ENCODE data around the gene SCN1A. TPM values are rescaled to one million over a fixed set of nuclear protein-coding genes. Genes with fewer than 3 reads are reported as not detected.

SCN1A gene
- total and polyA plus RNA-seq, 2 experiments from 2014 or later, result 0.08 TPM; not detected in 1

GRCh38 chr2:166128156-166128505, 311 bp upstream of the SCN1A start:
- no peaks in the 10 kb centered on the region for H3K4me1 ChIP-seq (ENCODE audit: insufficient read depth)
- H2AFZ ChIP-seq, result no peak overlapping the region
- H3K4me2 ChIP-seq (ENCODE audit: unreplicated experiment), result no peak overlapping the region
- H3F3A ChIP-seq (ENCODE audit: insufficient read depth), result no peaks in the 10 kb centered on the region
- H3K27me3 ChIP-seq (replicated peaks; ENCODE audit: insufficient read depth), result no peaks in the 10 kb centered on the region; the same call in 1 of the 2 replicates
- H3K27ac ChIP-seq, result no peak overlapping the region
- no peaks in the 10 kb centered on the region for H3K79me2 ChIP-seq (ENCODE audit: insufficient read depth)
- H3K9me3 ChIP-seq (ENCODE audit: low read depth), result no peaks in the 10 kb centered on the region
- no peaks in the 10 kb centered on the region for H4K20me1 ChIP-seq (ENCODE audit: insufficient read depth)
- H3K9me2 ChIP-seq (ENCODE audit: insufficient read depth), result no peaks in the 10 kb centered on the region
- DNase-seq, result no peak
- TF ChIP-seq EZH2phosphoT487 (IDR thresholded peaks at IDR 0.05; ENCODE audit: insufficient read depth, low read depth), result no peak
- TF ChIP-seq EZH2 (IDR thresholded peaks at IDR 0.05; ENCODE audit: insufficient read depth, poor library complexity, severe bottlenecking), result no peak
- H3K4me3 ChIP-seq, result no peak overlapping the region
- H3K36me3 ChIP-seq (ENCODE audit: low read depth), result no peaks in the 10 kb centered on the region
- no peak overlapping the region for H3K9ac ChIP-seq
- in situ Hi-C loops (cut with MboI), result loop anchor here (10.0 kb wide), 2 partner anchors 73 to 173 kb away; partner anchors contain the start of gene TTC21B

GRCh38 chr2:166126007-166126639, 1.7 kb downstream of the SCN1A start:
- no peaks in the 10 kb centered on the region for H3F3A ChIP-seq (ENCODE audit: insufficient read depth)
- H4K20me1 ChIP-seq (ENCODE audit: insufficient read depth), result no peaks in the 10 kb centered on the region
- H2AFZ ChIP-seq, result 0 out of 2 replicates have a peak overlapping the region, but pooled peaks have one; percentile 37
- H3K4me2 ChIP-seq (ENCODE audit: unreplicated experiment), result no peak overlapping the region
- H3K9me2 ChIP-seq (ENCODE audit: insufficient read depth), result no peaks in the 10 kb centered on the region
- peak; percentile 50 for DNase-seq
- H3K27ac ChIP-seq, result peak overlapping the region; percentile 6; the same call in 1 of the 2 replicates
- in situ Hi-C loops (cut with MboI), result loop anchor here (10.0 kb wide), 2 partner anchors 71 to 171 kb away; partner anchors contain the start of gene TTC21B
- WGBS, 2 experiments (ENCODE audit: low coverage in 1 of 2, low lambda C conversion rate in 2 of 2, missing lambda C conversion rate in 2 of 2), result 61 to 67% methylated on average over 6 of the region's 6 CpGs
- H3K36me3 ChIP-seq (ENCODE audit: low read depth), result no peaks in the 10 kb centered on the region
- no peaks in the 10 kb centered on the region for H3K9me3 ChIP-seq (ENCODE audit: low read depth)
- no peak for TF ChIP-seq EZH2phosphoT487 (IDR thresholded peaks at IDR 0.05; ENCODE audit: insufficient read depth, low read depth)
- no peak for TF ChIP-seq EZH2 (IDR thresholded peaks at IDR 0.05; ENCODE audit: insufficient read depth, poor library complexity, severe bottlenecking)
- H3K4me1 ChIP-seq (ENCODE audit: insufficient read depth), result no peaks in the 10 kb centered on the region
- H3K4me3 ChIP-seq, result no peak overlapping the region
- no peaks in the 10 kb centered on the region for H3K79me2 ChIP-seq (ENCODE audit: insufficient read depth)
- H3K9ac ChIP-seq, result no peak overlapping the region
- H3K27me3 ChIP-seq (replicated peaks; ENCODE audit: insufficient read depth), result no peaks in the 10 kb centered on the region; the same call in 1 of the 2 replicates

GRCh38 chr2:166125557-166125956, 2.3 kb downstream of the SCN1A start:
- Histone ChIP-seq H2AFZ (0 out of 2 replicates have a peak overlapping the region, but pooled peaks have one; percentile 37), H3F3A (ENCODE audit: insufficient read depth) (no peaks in the 10 kb centered on the region), H3K9ac (no peak overlapping the region), H3K4me3 (no peak overlapping the region), H3K27me3 (replicated peaks; ENCODE audit: insufficient read depth) (no peaks in the 10 kb centered on the region; the same call in 1 of the 2 replicates), H3K4me1 (ENCODE audit: insufficient read depth) (no peaks in the 10 kb centered on the region), H3K9me2 (ENCODE audit: insufficient read depth) (no peaks in the 10 kb centered on the region), H3K9me3 (ENCODE audit: low read depth) (no peaks in the 10 kb centered on the region), H3K4me2 (ENCODE audit: unreplicated experiment) (no peak overlapping the region), H3K27ac (peak overlapping the region; percentile 6; the same call in 1 of the 2 replicates), H4K20me1 (ENCODE audit: insufficient read depth) (no peaks in the 10 kb centered on the region), H3K79me2 (ENCODE audit: insufficient read depth) (no peaks in the 10 kb centered on the region), H3K36me3 (ENCODE audit: low read depth) (no peaks in the 10 kb centered on the region)
- in situ Hi-C loops (cut with MboI), result loop anchor here (10.0 kb wide), 2 partner anchors 71 to 171 kb away; partner anchors contain the start of gene TTC21B
- TF ChIP-seq EZH2phosphoT487 (IDR thresholded peaks at IDR 0.05; ENCODE audit: insufficient read depth, low read depth) (no peak), EZH2 (IDR thresholded peaks at IDR 0.05; ENCODE audit: insufficient read depth, poor library complexity, severe bottlenecking) (no peak)
- 78 to 85% methylated on average over 2 of the region's 2 CpGs for WGBS, 2 experiments (ENCODE audit: low coverage in 1 of 2, low lambda C conversion rate in 2 of 2, missing lambda C conversion rate in 2 of 2)
- no peak for DNase-seq

- H3K9ac ChIP-seq, result no peak overlapping the region
- WGBS, 2 experiments (ENCODE audit: low coverage in 1 of 2, low lambda C conversion rate in 2 of 2, missing lambda C conversion rate in 2 of 2), result 90 to 100% methylated on average over 4 of the region's 4 CpGs
- H3K9me3 ChIP-seq (ENCODE audit: low read depth), result no peaks in the 10 kb centered on the region
- H4K20me1 ChIP-seq (ENCODE audit: insufficient read depth), result no peaks in the 10 kb centered on the region
- no peaks in the 10 kb centered on the region for H3K79me2 ChIP-seq (ENCODE audit: insufficient read depth)
- H3K9me2 ChIP-seq (ENCODE audit: insufficient read depth), result no peaks in the 10 kb centered on the region
- in situ Hi-C loops (cut with MboI), result no loop called here
- no peaks in the 10 kb centered on the region for H3K27me3 ChIP-seq (replicated peaks; ENCODE audit: insufficient read depth)
- no peak overlapping the region for H3K4me3 ChIP-seq
- DNase-seq, result no peak
- TF ChIP-seq EZH2phosphoT487 (IDR thresholded peaks at IDR 0.05; ENCODE audit: insufficient read depth, low read depth) (no peak), EZH2 (IDR thresholded peaks at IDR 0.05; ENCODE audit: insufficient read depth, poor library complexity, severe bottlenecking) (no peak)
- H3K27ac ChIP-seq, result no peak overlapping the region
- H3K36me3 ChIP-seq (ENCODE audit: low read depth), result no peaks in the 10 kb centered on the region
- 0 out of 2 replicates have a peak, but pooled peaks cover 2% of the 10 kb centered on the region for H3K4me1 ChIP-seq (ENCODE audit: insufficient read depth)
- no peaks in the 10 kb centered on the region for H3F3A ChIP-seq (ENCODE audit: insufficient read depth)
- H3K4me2 ChIP-seq (ENCODE audit: unreplicated experiment), result no peak overlapping the region
- peak overlapping the region; percentile 54; the same call in 1 of the 2 replicates for H2AFZ ChIP-seq
Measured at GRCh38 chr2:166118180-166118579, 9.6 kb downstream of the SCN1A start.
